ENCODE data around the gene FAM20B.
"Not testable (repeated sequence)": the region's sequence is repeated elsewhere in the genome, so short reads cannot be mapped to it uniquely, and the experiment has no call there.

The FAM20B gene

GRCh38 chr1:179023946-179024650, 1.6 kb upstream of the FAM20B start:
- no peak for DNase-seq

- peak; percentile 79 for DNase-seq
Measured at GRCh38 chr1:179025975-179026812, 500 bp downstream of the FAM20B start.

GRCh38 chr1:179026813-179027669, 1.3 kb downstream of the FAM20B start:
- DNase-seq: no peak

GRCh38 chr1:179029321-179029759, 3.6 kb downstream of the FAM20B start:
- no peak for DNase-seq

GRCh38 chr1:179030130-179030529, 4.4 kb downstream of the FAM20B start:
- DNase-seq: no peak

- no peak for DNase-seq
Measured at GRCh38 chr1:179030683-179031082, 5.0 kb downstream of the FAM20B start.

- DNase-seq: no peak
Measured at GRCh38 chr1:179031284-179031683, 5.6 kb downstream of the FAM20B start.

- DNase-seq: no peak
Measured at GRCh38 chr1:179031855-179032513, 6.3 kb downstream of the FAM20B start.

- DNase-seq: no peak
Measured at GRCh38 chr1:179034720-179035119, 9.0 kb downstream of the FAM20B start.

- DNase-seq: no peak
Measured at GRCh38 chr1:179036844-179037465, 11.3 kb downstream of the FAM20B start.

GRCh38 chr1:179038528-179039281, 13.0 kb downstream of the FAM20B start:
- DNase-seq: no peak

- DNase-seq: not testable (repeated sequence)
Measured at GRCh38 chr1:179039502-179040174, 13.9 kb downstream of the FAM20B start.

- not testable (repeated sequence) for DNase-seq
Measured at GRCh38 chr1:179040175-179040551, 14.5 kb downstream of the FAM20B start.

GRCh38 chr1:179042087-179042486, 16.4 kb downstream of the FAM20B start:
- DNase-seq: no peak

- DNase-seq: no peak
Measured at GRCh38 chr1:179042700-179043099, 17.0 kb downstream of the FAM20B start.

- no peak for DNase-seq
Measured at GRCh38 chr1:179043266-179043665, 17.6 kb downstream of the FAM20B start.

GRCh38 chr1:179043907-179044306, 18.2 kb downstream of the FAM20B start:
- DNase-seq: no peak

GRCh38 chr1:179046808-179047635, 21.3 kb downstream of the FAM20B start:
- DNase-seq: no peak

- no peak for DNase-seq
Measured at GRCh38 chr1:179047636-179047997, 21.9 kb downstream of the FAM20B start.

Measured in CD4-positive, alpha-beta T cell treated with Interferon gamma for 1 hour (primary cell).